ENCODE results near the gene TMEM119. TPM values are rescaled to one million over a fixed set of nuclear protein-coding genes. Genes with fewer than 3 reads are reported as not detected.

The TMEM119 gene
- total and polyA plus RNA-seq, 2 of the 8 experiments (the other 6 are each of a cell fraction or from before 2014, with no cell fraction given) = 0.35 to 0.61 TPM

- TF ChIP-seq E2F6 (IDR thresholded peaks at IDR 0.05) = no peak
- TF ChIP-seq KDM1A (IDR thresholded peaks at IDR 0.05; ENCODE audit: borderline replicate concordance, low read length) = peak; percentile 69; the same call in 1 of the 2 replicates
- TF ChIP-seq SP2 (IDR thresholded peaks at IDR 0.05; ENCODE audit: low read length) = no peak
- no peak for TF ChIP-seq KDM5A (IDR thresholded peaks at IDR 0.05; ENCODE audit: low read length)
- TF ChIP-seq CTBP2 (IDR thresholded peaks at IDR 0.05; ENCODE audit: borderline replicate concordance, insufficient read depth, insufficient read length, low read length) = no peak
- TF ChIP-seq POLR2A (IDR thresholded peaks at IDR 0.05; ENCODE audit: control extremely low read depth in 1 of 2, low read depth in 2 of 2, low read length in 2 of 2) = no peak
- no peak for TF ChIP-seq EGR1 (IDR thresholded peaks at IDR 0.05; ENCODE audit: borderline replicate concordance, low read depth, low read length)
- TF ChIP-seq JUND (IDR thresholded peaks at IDR 0.05; ENCODE audit: low read length) = no peak
- TF ChIP-seq SP4 (IDR thresholded peaks at IDR 0.05; ENCODE audit: low read length) = no peak
- TF ChIP-seq SUZ12 (IDR thresholded peaks at IDR 0.05; ENCODE audit: low read length) = no peak
- TF ChIP-seq RFX5 (IDR thresholded peaks at IDR 0.05; ENCODE audit: borderline replicate concordance, low read depth, low read length) = peak; percentile 26; the same call in 1 of the 2 replicates
- no peak for TF ChIP-seq TCF12 (IDR thresholded peaks at IDR 0.05; ENCODE audit: low read depth, low read length)
- no peak for TF ChIP-seq GABPA (IDR thresholded peaks at IDR 0.05; ENCODE audit: borderline replicate concordance, insufficient read depth, low read length)
- 0 out of 2 replicates have a peak, but pooled peaks have one; percentile 47 for TF ChIP-seq YY1 (IDR thresholded peaks at IDR 0.05; ENCODE audit: low read depth, low read length)
- peak; percentile 89 for TF ChIP-seq SP1 (IDR thresholded peaks at IDR 0.05; ENCODE audit: low read depth, low read length)
- TF ChIP-seq ATF2 (IDR thresholded peaks at IDR 0.05; ENCODE audit: low read length) = no peak
- TF ChIP-seq RAD21 (IDR thresholded peaks at IDR 0.05 in 1 of 2, conservative IDR thresholded peaks at IDR 0.05 in 1 of 2; ENCODE audit: low read depth in 2 of 2, low read length in 2 of 2) = no peak
- no peak for TF ChIP-seq SIN3A (conservative IDR thresholded peaks at IDR 0.05 in 1 of 2, IDR thresholded peaks at IDR 0.05 in 1 of 2; ENCODE audit: low read depth in 1 of 2, low read length in 2 of 2)
- no peak; the same call in 1 of the 2 replicates for TF ChIP-seq CREB1 (IDR thresholded peaks at IDR 0.05)
- no peak for TF ChIP-seq RBBP5 (IDR thresholded peaks at IDR 0.05; ENCODE audit: borderline replicate concordance, low read depth, low read length)
- no peak for TF ChIP-seq CBX5 (IDR thresholded peaks at IDR 0.05; ENCODE audit: low read depth, low read length)
These were observed 15.0 kb upstream of the TMEM119 start (continued) for GRCh38 chr12:108612788-108613282.
